ENCODE results near the gene DMRTB1.

The DMRTB1 gene

DNA sequence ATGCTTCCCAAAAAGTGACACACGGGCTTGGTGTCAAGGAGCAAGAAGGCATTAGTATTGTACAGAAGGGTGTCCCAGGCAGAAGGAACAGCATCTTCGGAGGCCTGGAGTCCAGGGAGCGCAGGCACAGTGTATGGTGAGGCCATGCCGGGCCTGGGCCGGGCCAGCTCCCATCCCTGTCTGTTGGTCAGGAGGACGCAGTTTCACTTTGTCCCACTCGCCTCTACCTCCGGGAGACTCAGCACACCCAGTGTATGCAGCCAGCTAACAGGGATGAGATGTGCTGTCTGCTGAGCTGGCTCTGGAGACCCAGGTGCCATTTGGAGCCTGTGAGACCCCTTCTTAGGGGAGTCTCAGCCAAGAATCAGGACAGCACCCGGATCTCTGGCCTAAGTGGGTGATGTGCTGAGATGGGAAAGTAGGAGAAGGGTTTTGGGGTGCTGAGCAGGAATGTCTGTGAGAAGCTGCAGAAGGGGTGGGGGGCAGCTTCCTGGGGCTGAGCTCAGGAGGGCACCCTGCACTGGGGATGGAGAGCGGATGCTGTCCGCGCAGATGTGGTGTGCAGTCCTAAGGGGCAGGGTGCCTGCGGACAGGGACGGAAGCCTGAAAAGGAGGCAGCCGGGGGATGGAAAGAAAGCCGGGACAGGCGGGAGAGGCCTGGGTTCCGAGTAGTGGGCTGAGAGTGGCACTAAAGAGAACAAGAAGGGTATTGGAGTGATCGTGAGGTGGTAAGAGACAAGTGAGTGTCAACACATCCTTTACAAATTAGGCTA is 25.7 kb downstream of the DMRTB1 start:
- no peak for DNase-seq (ENCODE audit: insufficient read length, low spot score)
- no peak for FAIRE-seq

DNA sequence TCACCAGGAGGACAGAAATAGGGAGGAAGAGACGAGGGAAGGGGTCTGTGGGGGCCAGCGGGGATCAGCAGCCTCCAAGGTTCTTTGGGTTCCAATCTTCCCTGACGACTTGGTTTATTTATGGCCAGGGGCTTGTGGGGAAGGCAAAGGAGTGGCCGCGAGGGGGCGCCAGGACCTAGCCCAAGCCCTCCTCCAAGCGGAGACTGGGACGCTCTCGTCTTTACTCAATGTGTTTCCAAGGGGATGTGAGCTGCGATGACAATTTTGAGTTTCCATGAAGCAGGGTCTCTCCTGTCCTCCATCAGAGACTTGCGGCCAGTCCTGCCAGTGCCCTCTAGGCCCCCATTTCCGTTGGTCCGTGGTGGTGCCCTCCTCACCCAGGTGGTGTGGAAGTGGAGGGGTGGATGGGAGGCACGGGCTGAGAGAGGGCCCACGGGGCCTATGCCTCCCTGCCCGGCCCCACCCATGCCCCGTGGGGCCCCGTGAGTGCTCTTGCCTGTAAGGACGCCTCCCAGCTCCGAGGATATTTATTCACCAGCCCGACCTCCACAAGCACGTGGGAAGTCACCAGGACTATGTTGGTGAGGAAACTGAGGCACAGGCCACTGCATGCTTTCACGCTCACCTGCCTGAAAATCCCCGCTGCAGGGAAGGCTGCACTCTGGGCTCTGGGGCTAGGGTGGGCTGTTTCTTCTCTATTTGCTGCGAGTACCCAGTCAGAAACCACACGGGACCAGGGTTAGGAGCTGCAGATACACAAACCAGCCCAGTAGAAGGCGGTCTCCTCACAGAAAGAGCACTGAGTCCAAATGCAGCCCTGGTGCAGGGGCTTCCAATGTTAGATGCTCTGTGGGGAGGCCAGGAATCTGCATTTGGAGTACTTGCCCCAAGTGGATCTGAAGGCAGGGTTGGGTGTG is 26.5 kb downstream of the DMRTB1 start:
- DNase-seq (ENCODE audit: insufficient read length, low spot score) (peak; percentile 73), FAIRE-seq (peak; percentile 21)

DNA sequence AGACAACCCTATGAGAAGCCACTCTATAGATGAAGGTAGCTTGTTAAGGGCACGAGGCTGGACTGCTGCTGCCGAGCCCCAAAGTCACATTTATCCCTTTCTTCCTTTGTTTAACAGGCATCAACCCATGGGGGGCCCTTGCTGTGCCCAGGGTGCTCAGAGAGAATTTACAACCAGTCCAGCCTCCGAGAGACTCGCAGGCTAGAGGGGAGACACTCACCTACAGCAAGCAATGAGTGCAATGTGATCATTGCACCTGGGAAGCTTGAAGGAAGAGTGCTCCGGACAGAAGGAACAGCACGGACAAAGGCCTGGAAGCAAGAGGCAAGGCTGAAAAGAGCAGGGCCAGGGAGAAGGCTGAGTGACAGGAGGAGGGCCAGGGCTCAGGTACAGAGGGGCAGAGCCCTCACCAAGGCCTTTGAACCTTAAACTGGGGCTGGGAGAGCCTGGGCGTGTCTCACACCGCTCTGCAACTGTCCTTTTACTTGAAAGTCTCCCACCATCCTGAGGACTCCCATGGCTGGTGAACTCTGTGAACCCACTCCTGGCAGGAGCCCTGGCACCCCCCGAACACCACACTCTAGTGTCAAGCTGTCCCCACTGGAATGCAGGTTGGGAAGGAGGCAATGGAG is 27.3 kb downstream of the DMRTB1 start:
- FAIRE-seq: no peak
- DNase-seq (ENCODE audit: insufficient read length, low spot score): no peak

DNA sequence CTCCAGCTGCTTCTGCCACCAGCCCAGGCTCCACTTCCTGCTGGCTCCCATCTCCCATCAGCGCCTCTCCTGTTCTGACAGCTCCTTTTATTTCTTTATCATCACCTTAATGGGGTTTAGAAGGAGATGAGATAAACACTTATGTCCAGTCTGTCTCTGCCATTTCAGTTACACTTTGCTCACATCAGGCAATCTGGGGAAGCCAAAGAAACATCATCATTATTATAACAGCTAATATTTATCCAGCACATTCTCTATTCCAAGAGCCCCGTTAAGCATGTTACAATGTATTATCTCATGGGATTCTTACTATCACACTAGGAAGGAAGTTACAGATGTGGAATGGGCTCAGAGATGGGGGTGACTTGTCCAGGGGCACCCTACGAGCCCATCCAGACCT is 31.2 kb downstream of the DMRTB1 start:
- DNase-seq (ENCODE audit: insufficient read length, low spot score) (no peak), FAIRE-seq (no peak)

DNA sequence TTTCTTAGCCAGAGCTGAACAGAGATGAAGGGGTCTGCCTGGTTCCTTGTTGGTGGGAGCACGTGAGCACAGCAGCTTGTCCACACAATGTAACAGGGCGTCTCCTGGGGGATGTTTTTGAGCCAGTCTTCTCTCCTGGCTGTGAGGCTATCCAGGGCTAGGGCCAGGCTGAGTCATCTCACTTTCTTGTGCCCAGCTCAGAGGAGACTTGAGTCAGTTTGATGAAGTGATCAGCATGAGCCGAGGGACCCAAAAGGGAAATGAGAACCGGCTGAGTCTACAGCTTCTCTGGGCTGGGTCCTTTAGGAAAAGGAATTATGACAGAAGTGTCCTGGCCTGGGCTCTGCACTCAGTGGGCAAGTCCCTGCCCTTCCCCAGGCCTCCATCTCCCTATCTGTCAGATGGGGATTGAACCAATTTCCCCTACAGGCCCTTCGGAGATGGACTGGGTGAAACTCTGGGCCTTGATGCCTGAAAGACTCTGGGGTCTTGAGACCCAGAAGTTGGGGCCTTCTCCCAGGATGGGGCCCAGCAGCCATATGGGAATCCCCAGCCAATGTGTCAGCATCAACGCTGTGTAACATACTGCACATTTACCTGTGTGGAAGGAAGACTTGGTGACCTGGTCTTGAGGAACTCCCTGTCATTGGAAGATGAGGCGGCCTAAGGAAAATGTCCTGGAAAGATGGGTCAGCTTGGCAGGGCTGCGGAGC is 36.6 kb downstream of the DMRTB1 start:
- no peak for DNase-seq (ENCODE audit: insufficient read length, low spot score)
- no peak for FAIRE-seq

DNA sequence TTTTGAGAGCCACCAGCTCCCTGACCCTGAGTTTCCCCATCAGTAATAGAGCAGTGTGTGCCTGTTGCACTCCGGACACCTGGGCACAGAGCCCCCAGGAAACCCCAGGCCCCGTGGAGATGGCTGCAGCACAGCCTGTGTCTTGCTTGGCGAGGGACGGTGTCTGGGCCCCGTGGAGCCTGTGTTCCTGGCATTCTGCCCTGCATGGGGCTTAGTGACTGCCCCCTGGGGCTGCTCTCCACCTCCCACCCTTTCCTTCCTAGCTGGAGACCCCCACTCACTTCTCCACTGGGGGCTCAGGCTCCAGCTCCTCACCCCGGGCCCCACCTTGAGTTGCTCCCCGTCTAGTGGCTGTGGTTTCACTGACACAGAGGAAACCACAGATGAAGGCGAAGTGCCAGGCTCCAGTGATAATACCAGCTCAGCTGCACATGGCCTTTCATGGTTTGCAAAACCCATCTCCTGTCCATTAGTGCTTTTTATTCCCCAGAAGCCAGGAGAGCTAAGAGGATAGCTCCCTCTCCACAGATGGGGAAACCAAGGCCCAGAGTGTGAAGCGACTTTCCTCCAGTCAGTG is 39.4 kb downstream of the DMRTB1 start:
- FAIRE-seq: no peak
- DNase-seq (ENCODE audit: insufficient read length, low spot score): no peak

DNA sequence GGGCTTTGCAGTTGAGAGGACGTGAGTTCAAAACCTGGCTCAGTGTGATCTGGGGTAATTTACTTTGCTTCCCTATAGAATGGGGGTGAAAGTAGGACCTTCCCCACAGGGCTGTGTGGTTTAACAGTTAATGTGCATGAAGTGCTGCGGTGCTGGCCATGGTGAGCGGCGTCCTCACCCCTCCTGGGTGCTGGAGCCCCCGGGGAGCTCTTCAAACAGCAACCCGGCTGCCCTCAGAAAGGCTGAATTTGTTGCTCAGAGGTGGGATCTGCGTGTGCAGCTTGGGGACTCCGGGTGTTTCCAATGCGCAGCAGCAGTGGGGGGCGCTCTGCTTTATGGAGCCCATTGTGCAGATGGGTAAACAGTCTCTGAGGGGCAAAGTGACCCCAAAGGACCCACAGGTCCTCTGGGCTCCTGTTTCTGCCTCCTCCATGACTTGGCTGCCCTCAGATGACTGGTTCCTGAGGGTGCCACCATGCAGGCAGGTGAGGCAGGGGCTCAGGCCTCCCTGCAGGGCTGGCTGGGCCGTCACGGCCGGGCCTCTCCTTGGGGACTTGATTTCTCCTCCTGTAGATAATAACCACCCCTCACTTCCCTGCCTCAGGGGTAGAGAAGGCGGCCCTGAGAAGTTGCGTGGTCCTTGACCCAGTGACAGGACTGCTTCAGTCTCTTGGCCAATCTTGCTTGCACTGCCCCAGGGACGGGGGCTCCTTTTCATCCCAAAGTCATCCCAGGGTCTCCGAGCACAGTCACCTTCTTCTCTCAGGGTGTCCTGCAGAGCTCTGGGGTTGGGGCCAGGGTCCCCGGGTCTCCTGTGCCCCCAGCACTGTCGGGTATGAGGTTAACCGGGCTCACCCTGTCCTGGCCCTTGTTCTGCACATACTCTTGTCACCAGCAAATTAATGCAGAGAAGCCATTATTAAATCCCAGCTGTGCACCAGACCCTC is 40.3 kb downstream of the DMRTB1 start:
- DNase-seq (ENCODE audit: insufficient read length, low spot score): no peak
- FAIRE-seq: no peak

DNA sequence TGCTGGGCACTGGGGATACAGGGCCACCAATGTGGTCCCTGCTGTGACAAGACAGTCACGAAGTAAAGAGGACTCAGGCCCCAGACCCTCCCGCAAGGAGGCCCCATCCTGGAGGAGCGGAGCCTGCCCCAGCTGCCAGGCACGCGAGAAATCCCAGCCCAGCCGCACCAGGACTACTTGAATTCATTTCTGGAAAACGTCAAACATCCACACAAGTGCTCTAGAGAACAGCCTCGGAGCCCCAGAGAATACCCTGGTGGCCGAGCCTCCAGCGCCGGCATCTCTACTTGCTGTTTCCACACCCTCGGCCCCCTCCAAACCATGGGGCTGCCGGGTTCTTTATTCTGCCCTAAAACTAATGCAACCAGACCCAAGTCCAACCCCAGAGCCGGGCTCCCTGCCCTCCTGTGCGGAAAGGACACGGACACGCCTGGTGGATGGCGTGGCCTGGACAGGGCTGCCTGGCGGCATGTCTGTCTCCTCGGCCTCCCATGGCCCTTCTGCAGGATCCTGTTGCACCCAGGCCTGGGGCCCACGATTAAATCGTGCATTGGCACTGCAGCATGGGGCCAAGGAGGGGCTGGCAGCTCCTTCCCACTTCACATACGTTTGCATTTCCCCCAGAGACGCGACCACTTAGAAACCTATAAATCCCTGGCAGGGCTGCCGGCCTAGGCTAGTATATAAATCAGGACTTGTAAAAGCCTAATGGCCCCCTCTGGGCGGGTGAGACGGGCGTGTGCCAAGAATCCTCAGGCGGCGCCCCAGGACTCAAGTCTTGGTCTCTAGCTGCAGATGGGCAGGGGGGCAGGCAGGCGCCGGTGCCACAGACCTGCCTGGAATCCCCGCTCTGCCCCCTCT is 41.2 kb downstream of the DMRTB1 start:
- FAIRE-seq: no peak
- DNase-seq (ENCODE audit: insufficient read length, low spot score): no peak

DNA sequence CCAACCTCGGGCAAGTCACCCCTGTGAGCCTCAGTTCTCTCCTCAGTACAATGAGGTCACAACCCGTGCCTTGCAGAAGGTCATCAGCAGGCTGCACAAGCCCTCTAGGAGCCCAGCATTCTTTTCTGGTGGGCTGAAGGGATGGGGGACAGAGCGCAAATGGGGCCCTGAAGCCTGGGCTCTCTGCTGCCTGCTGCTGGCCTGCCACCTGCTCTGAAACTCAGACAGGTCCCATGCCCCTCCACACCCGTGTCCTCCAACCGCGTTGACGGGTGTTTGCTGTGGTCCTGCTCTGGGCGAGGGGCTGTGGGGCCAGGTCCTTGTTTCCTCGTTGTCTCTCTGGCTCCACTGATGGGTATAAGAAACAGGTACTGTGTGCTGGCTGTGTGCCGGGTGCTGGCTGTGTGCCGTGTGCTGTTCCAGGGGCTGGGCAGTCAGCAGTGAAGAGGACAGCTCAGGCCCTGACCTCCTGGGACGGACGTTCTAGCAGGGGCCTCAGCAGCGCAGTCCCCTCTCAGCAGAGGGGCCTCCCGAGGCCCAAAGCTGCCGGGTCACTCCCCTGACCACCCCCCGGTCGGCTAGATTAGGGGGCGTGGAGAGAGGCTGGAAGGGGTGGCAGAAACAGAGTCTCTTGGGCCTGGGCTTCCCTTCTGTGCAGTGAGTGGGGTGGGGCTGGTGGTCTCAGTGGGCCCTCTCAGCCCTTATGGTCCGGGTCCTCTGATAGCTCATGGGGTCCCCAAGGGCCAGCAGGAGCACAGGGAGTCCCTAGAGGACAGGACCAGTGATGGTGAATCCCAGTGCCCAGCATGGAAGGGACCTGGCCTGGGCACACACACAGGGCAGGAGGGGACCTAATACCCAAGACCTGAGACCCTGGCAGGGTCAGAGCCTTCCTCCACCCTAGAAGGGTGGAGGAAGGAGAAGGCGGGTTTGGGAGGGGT is 42.1 kb downstream of the DMRTB1 start:
- no peak for DNase-seq (ENCODE audit: insufficient read length, low spot score)
- no peak for FAIRE-seq

DNA sequence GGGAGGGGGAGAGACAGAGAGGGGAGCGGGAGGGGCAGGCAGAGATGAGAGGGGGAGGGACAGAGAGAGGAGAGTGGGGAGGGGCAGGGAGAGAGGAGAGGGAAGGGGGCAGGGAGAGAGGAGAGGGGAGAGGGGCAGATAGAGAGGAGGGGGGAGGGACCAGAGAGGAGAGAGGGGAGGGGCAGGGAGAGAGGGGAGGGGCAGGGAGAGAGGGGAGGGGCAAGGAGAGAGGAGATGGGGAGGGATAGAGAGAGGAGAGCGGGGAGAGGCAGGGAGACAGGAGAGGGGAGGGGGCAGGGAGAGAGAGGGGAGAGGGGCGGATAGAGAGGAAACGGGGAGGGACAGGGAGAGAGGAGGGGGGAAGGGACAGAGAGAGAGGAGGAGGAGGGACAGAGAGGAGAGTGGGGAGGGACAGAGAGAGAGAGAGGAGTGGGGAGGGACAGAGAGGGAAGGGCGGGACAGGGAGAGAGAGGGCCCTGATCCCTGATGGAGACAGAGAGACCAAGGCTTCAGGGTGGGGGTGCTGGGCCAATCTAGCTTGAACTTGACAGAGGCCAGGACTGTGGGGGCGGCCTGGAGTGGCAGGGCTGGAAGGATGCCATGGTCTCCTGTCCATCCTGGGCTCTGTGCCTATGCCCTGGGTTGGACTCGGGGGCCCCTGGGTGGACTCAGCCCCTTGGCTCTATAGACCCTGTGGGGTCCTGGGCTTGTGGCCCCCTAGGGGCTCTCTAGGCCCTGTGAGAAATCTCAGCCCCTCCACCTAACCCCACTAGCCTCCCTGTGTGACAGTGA is 43.6 kb downstream of the DMRTB1 start:
- FAIRE-seq: no peak
- no peak for DNase-seq (ENCODE audit: insufficient read length, low spot score)

DNA sequence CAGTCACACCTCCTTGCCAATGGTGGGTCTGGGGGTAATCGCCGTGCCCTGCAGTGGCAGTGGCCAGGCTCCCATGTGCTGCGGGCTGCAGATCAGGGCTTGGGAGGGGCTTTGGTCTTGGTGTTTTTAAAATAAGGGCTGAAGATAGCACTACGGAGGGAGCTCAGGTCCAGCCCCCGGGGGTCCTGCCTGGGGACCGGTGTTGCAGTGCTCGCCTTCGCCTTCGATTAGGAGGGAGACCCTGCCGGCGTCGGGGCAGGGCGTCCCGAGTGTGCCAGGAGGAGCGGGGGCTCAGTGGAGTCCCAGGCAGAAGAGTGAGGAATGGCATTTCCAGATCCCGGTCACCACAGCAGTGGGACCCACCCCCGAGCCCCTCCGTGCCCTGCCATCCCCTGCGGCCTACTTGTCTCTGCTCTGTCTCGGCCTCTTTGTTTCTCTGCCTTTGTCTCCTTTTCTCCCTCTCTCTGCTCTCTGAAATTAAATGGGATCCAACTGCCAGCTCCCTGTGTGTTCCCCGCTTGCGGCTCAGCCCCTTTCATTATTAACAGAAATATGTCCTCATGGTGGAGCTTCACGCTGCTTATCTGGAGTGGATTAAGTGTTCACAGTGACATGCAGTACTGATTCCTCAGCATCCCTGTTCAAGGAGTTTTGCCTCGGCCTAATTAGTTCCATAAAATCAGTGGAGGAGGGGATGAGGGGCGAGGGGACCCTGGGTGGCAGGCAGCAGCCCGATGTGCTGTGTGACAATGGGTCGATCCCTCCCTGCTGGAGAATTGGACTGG is 44.4 kb downstream of the DMRTB1 start:
- FAIRE-seq: no peak
- DNase-seq (ENCODE audit: insufficient read length, low spot score): no peak

DNA sequence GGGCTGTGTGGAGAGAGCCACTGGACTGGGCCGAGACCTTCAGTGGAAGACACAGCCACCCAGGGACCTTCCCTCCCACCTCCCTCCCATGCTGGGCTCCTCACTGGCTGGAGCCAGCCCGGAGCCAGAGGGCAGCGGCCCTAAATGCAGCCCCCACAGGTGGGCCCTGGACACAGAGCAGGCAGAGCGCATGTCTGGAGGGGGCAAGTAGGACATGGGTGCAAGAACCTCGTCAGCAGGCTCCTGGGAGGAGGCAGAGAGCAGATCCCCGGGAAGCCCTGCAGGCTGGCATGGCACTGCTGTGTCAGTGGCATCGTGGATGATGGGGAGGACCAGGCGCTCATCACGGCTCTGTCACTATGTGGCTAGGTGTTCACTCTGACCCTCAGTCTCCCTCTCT is 45.7 kb downstream of the DMRTB1 start:
- FAIRE-seq: no peak
- no peak for DNase-seq (ENCODE audit: insufficient read length, low spot score)

DNA sequence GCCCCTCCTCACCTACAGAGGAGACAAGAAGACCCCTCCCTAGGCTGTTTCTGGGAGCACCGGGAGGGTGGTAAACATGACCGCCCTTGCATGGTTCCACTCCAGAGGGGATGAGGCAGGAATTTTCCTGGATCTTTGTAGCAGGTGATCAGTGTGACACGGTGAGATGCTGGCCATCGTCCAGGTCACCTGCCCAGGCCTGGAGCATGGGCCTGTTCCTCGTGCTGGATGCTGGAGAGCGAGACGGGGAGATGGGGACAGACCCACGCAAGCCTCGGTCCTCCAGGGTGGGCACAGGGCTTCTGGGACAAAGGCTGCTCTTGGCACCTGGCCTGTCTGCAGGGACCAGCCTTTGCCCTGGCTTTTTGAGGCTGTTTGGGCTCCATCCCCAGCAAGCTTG is 46.2 kb downstream of the DMRTB1 start:
- DNase-seq (ENCODE audit: insufficient read length, low spot score): no peak
- no peak for FAIRE-seq

DNA sequence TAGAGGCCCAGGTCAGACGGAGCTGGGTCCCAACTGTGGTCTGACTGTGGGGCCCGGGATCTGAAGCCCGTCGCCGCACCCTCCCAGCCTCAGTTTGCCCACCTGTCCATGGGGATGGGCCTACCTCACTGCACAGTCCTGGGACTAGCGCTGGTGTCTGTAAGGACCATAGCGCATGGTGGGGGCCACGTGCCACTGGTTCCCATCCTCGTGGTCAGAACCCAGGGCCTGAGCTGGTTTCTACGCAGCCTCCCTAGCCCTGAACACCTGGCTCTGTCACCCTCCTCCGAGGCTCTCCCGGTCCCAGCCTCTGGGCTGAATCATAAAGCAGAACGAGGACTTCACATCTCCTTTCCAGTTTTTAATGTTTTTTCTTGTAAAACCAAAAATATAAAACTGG is 46.7 kb downstream of the DMRTB1 start:
- FAIRE-seq: no peak
- no peak for DNase-seq (ENCODE audit: insufficient read length, low spot score)

DNA sequence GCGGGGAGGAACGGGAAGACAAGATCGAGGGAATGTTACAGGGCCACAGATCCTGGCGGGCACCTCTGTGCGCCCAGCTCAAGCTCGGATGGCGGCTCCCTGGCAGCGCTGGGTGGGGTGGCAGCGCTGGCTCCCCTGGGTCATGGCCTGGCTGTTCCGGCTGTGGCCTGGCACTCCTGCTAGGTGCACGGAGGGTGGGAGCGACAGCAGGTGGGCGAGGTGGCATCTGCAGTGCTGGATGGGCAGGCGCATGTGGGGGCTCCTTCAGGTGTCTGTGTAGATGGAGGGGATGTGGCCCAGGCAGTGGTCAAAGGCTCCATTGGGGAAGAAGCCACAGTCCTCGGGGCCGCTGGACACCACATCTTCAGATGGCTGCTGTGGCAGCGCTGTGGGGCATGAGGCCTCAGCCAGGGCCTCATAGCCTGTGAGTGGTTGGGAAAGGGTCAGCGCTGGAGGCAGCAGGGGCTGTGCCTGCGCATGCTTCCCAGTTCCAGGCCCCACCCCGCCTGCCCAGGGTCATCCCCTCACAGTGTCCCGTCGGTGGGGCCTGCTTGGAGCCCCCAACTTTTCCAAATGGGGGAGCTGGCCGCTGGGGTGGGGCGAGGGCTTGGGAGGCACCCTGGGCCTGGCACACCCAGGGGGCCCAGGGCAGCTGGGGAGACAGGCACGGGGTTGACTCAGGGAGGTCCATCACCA is 47.3 kb downstream of the DMRTB1 start:
- DNase-seq (ENCODE audit: insufficient read length, low spot score): no peak
- no peak for FAIRE-seq
